DND-41 (cell line): ENCODE results near the gene GRIK4.

ENCODE experiments used
- ATAC-seq: fragments of 200-7000 bp; cut with Tn5 transposase; 3 replicates; pipeline ENCODE4 v1.9.1; 2021; ENCODE audit warnings: low read depth; ENCODE audit not compliant: insufficient read depth
- DNase-seq: peaks from one replicate; pipeline ENCODE4 v3.0.0-alpha.2; 2020
- H2AFZ ChIP-seq: 2 replicates; pipeline ENCODE4 v1.6.0; 2012; ENCODE audit warnings: low read depth, low read length
- H3K27ac ChIP-seq: 2 replicates; pipeline ENCODE4 v1.5.1; 2012; ENCODE audit warnings: low read length, inconsistent platforms
- H3K27me3 ChIP-seq: fragments of 200-600 bp; sonication (generic); 2 replicates; pipeline ENCODE4 v1.6.0; 2012; ENCODE audit warnings: low read length, mild to moderate bottlenecking, inconsistent platforms; ENCODE audit not compliant: insufficient read depth, poor library complexity
- H3K36me3 ChIP-seq: 2 replicates; pipeline ENCODE4 v1.5.1; 2012; ENCODE audit warnings: low read length, inconsistent platforms; ENCODE audit not compliant: insufficient read depth
- H3K4me1 ChIP-seq: 2 replicates; pipeline ENCODE4 v1.5.1; 2012; ENCODE audit warnings: mild to moderate bottlenecking, low read length; ENCODE audit not compliant: insufficient read depth
- H3K4me2 ChIP-seq: 2 replicates; pipeline ENCODE4 v1.6.0; 2012; ENCODE audit warnings: mild to moderate bottlenecking, moderate library complexity, low read length, inconsistent platforms; ENCODE audit not compliant: insufficient read depth
- H3K4me3 ChIP-seq, 2 experiments: fragments of 200-600 bp in 1 of 2; shearing (Covaris generic) in 1 of 2; 2 replicates each; pipeline ENCODE4 v1.5.1; 2012 to 2016; ENCODE audit warnings: inconsistent platforms in 2 of 2, low read length in 2 of 2, mild to moderate bottlenecking in 2 of 2, low read depth in 1 of 2, moderate library complexity in 1 of 2
- H3K79me2 ChIP-seq: 2 replicates; pipeline ENCODE4 v1.6.0; 2012; ENCODE audit warnings: low read length, inconsistent platforms; ENCODE audit not compliant: insufficient read depth
- H3K9ac ChIP-seq: 2 replicates; pipeline ENCODE4 v1.6.0; 2012; ENCODE audit warnings: low read depth, mild to moderate bottlenecking, inconsistent platforms, low read length, moderate library complexity
- H3K9me3 ChIP-seq: 2 replicates; pipeline ENCODE4 v1.5.1; 2012; ENCODE audit warnings: low read length, moderate library complexity, mild to moderate bottlenecking, inconsistent platforms; ENCODE audit not compliant: insufficient read depth, severe bottlenecking
- H4K20me1 ChIP-seq: 2 replicates; pipeline ENCODE4 v1.6.0; 2012; ENCODE audit warnings: low read length; ENCODE audit not compliant: insufficient read depth
- CTCF ChIP-seq: IDR thresholded peaks from 2 replicates; pipeline ENCODE4 v1.5.1; 2012; ENCODE audit warnings: borderline replicate concordance, low read length, moderate library complexity, mild to moderate bottlenecking; ENCODE audit not compliant: poor library complexity, severe bottlenecking; ENCODE audit errors: extremely low read depth
- EZH2 ChIP-seq: IDR thresholded peaks from 3 replicates; pipeline ENCODE4 v1.6.1; 2012; ENCODE audit warnings: borderline replicate concordance, low read depth, mild to moderate bottlenecking, moderate library complexity, low read length, inconsistent platforms; ENCODE audit not compliant: severe bottlenecking

Gene GRIK4

DNA sequence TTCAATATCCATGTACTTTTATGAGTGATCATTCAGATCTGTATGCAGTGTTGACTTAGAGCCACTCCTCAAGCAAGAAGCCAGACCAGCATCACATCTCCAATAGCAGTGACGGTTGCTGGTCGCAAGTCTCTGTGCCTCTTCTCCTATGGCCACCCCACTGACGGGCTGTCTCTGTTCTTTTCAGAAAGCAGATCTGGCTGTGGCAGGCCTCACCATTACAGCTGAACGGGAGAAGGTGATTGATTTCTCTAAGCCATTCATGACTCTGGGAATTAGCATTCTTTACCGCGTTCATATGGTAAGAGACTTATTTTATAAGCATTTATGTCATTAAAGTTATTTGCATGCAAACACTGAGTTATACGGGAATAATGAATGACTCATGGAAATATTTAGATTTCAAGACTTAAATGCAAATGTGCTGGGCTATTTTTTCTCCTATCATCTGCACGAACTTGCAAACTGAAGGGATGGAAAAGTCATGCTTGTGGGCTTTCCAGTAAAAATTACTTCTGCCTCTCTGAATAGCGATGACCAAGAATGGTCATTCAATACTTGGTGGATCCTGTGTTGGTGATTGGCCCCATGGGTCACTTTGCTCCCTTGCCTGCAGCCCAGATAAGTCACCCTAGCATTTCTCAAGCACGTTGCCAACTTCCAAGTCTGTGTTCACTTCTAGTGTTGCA, 428.8 kb downstream of the GRIK4 start:
- H3K9ac ChIP-seq = no peak overlapping the region
- no peak overlapping the region for H3K27ac ChIP-seq
- H3K4me2 ChIP-seq = no peak overlapping the region
- ATAC-seq (no peak), DNase-seq (no peak)
- TF ChIP-seq EZH2 = no peak
- no peak for TF ChIP-seq CTCF
- no peaks in the 10 kb centered on the region for H3K36me3 ChIP-seq
- H3K27me3 ChIP-seq = peaks cover 16% of the 10 kb centered on the region
- H3K4me3 ChIP-seq = no peak overlapping the region
- H3K79me2 ChIP-seq = no peaks in the 10 kb centered on the region
- H2AFZ ChIP-seq = no peak overlapping the region
- peaks cover 5% of the 10 kb centered on the region for H3K9me3 ChIP-seq
- no peaks in the 10 kb centered on the region for H4K20me1 ChIP-seq
- no peaks in the 10 kb centered on the region for H3K4me1 ChIP-seq

- H2AFZ ChIP-seq = no peak overlapping the region
- H3K36me3 ChIP-seq = no peaks in the 10 kb centered on the region
- no peaks in the 10 kb centered on the region for H4K20me1 ChIP-seq
- DNase-seq = no peak
- peaks cover 6% of the 10 kb centered on the region for H3K9me3 ChIP-seq
- H3K27ac ChIP-seq = no peak overlapping the region
- ATAC-seq = no peak
- TF ChIP-seq EZH2 (no peak), CTCF (no peak)
- no peak overlapping the region for H3K9ac ChIP-seq
- H3K4me1 ChIP-seq = no peaks in the 10 kb centered on the region
- peaks cover 16% of the 10 kb centered on the region for H3K27me3 ChIP-seq
- H3K79me2 ChIP-seq = no peaks in the 10 kb centered on the region
- no peak overlapping the region for H3K4me3 ChIP-seq
- H3K4me2 ChIP-seq = no peak overlapping the region
Measured at GRCh38 chr11:120941000-120941399, 429.5 kb downstream of the GRIK4 start.

- H3K79me2 ChIP-seq = no peaks in the 10 kb centered on the region
Measured at GRCh38 chr11:120942701-120943100, 431.2 kb downstream of the GRIK4 start.

More at GRCh38 chr11:120942701-120943100, 431.2 kb downstream of the GRIK4 start:
- no peak for ATAC-seq
- no peaks in the 10 kb centered on the region for H3K36me3 ChIP-seq
- peaks cover 12% of the 10 kb centered on the region for H3K27me3 ChIP-seq
- TF ChIP-seq EZH2 (no peak), CTCF (no peak)
- H4K20me1 ChIP-seq = no peaks in the 10 kb centered on the region
- no peak overlapping the region for H3K9ac ChIP-seq
- H3K9me3 ChIP-seq = peaks cover 6% of the 10 kb centered on the region
- H3K4me2 ChIP-seq = no peak overlapping the region
- H3K27ac ChIP-seq = no peak overlapping the region
- no peak for DNase-seq
- H3K4me1 ChIP-seq = no peaks in the 10 kb centered on the region
- no peak overlapping the region for H2AFZ ChIP-seq
- no peak overlapping the region for H3K4me3 ChIP-seq
